ENCODE results near the gene PDIA4. TPM values are rescaled to one million over a fixed set of nuclear protein-coding genes. Genes with fewer than 3 reads are reported as not detected.

PDIA4 gene
- polyA plus RNA-seq, 3 donors: 36.5 to 51.2 (median 37.0) TPM

GRCh38 chr7:149072438-149072775, 44.1 kb upstream of the PDIA4 start:
- Histone ChIP-seq H4K20me1 (ENCODE audit: insufficient read depth, low read length) (no peaks in the 10 kb centered on the region), H3K4me2 (replicated peaks; ENCODE audit: extremely low read depth, low read length, poor library complexity, severe bottlenecking) (no peak overlapping the region), H2AFZ (ENCODE audit: insufficient read depth, low read depth, low read length, poor library complexity, severe bottlenecking) (no peak overlapping the region), H3K9ac (ENCODE audit: insufficient read depth, low read length, poor library complexity, severe bottlenecking) (no peak overlapping the region), H3K4me1 (ENCODE audit: control insufficient read depth in 1 of 2, insufficient read depth in 2 of 2, low read length in 2 of 2) (peaks cover 7 to 11% of the 10 kb centered on the region in 2 donors), H3K79me2 (ENCODE audit: insufficient read depth, low read length) (no peaks in the 10 kb centered on the region), H3K4me3 (replicated peaks in 1 of 3; ENCODE audit: low read depth in 2 of 3, low read length in 3 of 3) (no peak overlapping the region), H3K36me3 (replicated peaks in 1 of 2; ENCODE audit: control insufficient read depth in 1 of 2, insufficient read depth in 2 of 2, low read length in 2 of 2) (peaks cover 32 to 50% of the 10 kb centered on the region in 2 donors), H3K9me3 (replicated peaks in 1 of 2; ENCODE audit: control insufficient read depth in 1 of 2, insufficient read depth in 1 of 2, low read length in 2 of 2) (no peaks in the 10 kb centered on the region), H3K27me3 (ENCODE audit: control insufficient read depth in 2 of 2, insufficient read depth in 2 of 2, low read length in 2 of 2) (no peaks in the 10 kb centered on the region), H3K27ac (ENCODE audit: low read depth in 1 of 2, low read length in 2 of 2) (no peak overlapping the region)
- Mint-ChIP-seq H3K9me3 (peaks cover 0 to 4% (median 0%) of the 10 kb centered on the region in 7 donors), H3K4me3 (no peak overlapping the region), H3K27ac (peak overlapping the region in 3 of 7 donors; percentile 18 to 61 (median 27)), H3K27me3 (ENCODE audit: low read depth in 3 of 3) (peaks cover 0 to under 1% (median 0%) of the 10 kb centered on the region in 3 donors), H3K4me1 (peaks cover 9% of the 10 kb centered on the region), H3K36me3 (peaks cover 38 to 60% of the 10 kb centered on the region in 2 donors)
- no peak for DNase-seq
- intact Hi-C loops (cut with micrococcal nuclease): no loop called here
- 89% methylated on average over 2 of the region's 4 CpGs for WGBS (ENCODE audit: insufficient coverage)
- no peak for TF ChIP-seq CTCF (IDR thresholded peaks at IDR 0.05)

DNA sequence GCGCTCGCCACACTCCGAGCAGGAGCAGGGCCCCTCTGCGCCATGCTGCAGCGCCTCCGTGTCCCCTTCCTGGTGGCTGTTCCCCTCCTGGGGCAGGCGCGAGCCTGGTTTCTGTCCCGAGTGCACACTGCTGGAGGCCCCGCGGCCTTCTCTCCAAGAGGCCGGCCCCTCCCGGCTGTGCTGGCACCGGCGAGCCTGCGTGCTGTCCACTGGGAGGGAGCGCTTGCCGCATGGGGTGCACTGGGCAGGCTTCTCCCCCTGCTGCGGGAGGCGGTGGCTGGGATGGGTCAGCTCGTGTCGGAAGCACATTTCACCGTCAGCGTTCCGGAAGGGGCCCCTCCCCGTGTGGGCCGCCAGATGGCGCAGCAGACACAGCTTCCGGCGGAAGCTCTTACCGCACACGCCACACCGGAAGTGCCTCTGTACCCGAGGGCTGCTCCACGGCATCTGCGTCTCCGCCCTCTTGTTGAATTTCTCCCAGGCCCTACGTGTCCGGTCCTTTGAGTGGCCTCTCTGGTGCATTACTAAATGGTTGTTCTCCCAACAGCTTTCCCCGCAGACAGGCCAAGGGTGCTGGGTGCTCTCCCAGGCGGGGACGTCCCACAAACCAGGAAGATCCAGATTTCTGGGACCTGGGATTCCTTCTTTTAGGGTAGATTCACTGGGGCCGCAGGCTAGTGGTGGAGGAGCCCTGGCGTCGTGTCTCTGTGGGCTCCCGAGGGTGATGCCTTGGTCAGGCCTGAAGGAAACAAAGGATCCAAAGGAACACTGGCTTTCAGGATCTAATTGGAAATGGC, 43.5 kb upstream of the PDIA4 start:
- intact Hi-C loops (cut with micrococcal nuclease): no loop called here
- Histone ChIP-seq H3K9me3 (replicated peaks in 1 of 2; ENCODE audit: control insufficient read depth in 1 of 2, insufficient read depth in 1 of 2, low read length in 2 of 2) (no peaks in the 10 kb centered on the region), H3K4me3 (replicated peaks in 1 of 3; ENCODE audit: low read depth in 2 of 3, low read length in 3 of 3) (peak overlapping the region in 1 of 3 experiments; percentile 24), H3K27ac (ENCODE audit: low read depth in 1 of 2, low read length in 2 of 2) (no peak overlapping the region), H3K36me3 (replicated peaks in 1 of 2; ENCODE audit: control insufficient read depth in 1 of 2, insufficient read depth in 2 of 2, low read length in 2 of 2) (peaks cover 32 to 48% of the 10 kb centered on the region in 2 donors), H4K20me1 (ENCODE audit: insufficient read depth, low read length) (no peaks in the 10 kb centered on the region), H3K4me2 (replicated peaks; ENCODE audit: extremely low read depth, low read length, poor library complexity, severe bottlenecking) (peak overlapping the region; percentile 13), H3K27me3 (ENCODE audit: control insufficient read depth in 2 of 2, insufficient read depth in 2 of 2, low read length in 2 of 2) (no peaks in the 10 kb centered on the region), H3K9ac (ENCODE audit: insufficient read depth, low read length, poor library complexity, severe bottlenecking) (no peak overlapping the region), H3K79me2 (ENCODE audit: insufficient read depth, low read length) (no peaks in the 10 kb centered on the region), H3K4me1 (ENCODE audit: control insufficient read depth in 1 of 2, insufficient read depth in 2 of 2, low read length in 2 of 2) (peaks cover 7 to 11% of the 10 kb centered on the region in 2 donors), H2AFZ (ENCODE audit: insufficient read depth, low read depth, low read length, poor library complexity, severe bottlenecking) (no peak overlapping the region)
- H3K27ac Mint-ChIP-seq: peak overlapping the region in 4 of 7 donors; percentile 40 to 75 (median 58)
- peaks cover 0 to 2% (median 0%) of the 10 kb centered on the region in 3 donors for H3K27me3 Mint-ChIP-seq (ENCODE audit: low read depth in 3 of 3)
- DNase-seq: peak; percentile 35 to 59 (median 59)
- peaks cover 36 to 57% of the 10 kb centered on the region in 2 donors for H3K36me3 Mint-ChIP-seq
- TF ChIP-seq CTCF (IDR thresholded peaks at IDR 0.05): peak; percentile 34
- H3K4me1 Mint-ChIP-seq: peaks cover 9% of the 10 kb centered on the region
- peaks cover 0 to 4% (median 0%) of the 10 kb centered on the region in 7 donors for H3K9me3 Mint-ChIP-seq
- H3K4me3 Mint-ChIP-seq: peak overlapping the region; percentile 24 to 35
- 90% methylated on average over 40 of the region's 46 CpGs for WGBS (ENCODE audit: insufficient coverage)
